ENCODE measurements around the gene AK9.

DNA sequence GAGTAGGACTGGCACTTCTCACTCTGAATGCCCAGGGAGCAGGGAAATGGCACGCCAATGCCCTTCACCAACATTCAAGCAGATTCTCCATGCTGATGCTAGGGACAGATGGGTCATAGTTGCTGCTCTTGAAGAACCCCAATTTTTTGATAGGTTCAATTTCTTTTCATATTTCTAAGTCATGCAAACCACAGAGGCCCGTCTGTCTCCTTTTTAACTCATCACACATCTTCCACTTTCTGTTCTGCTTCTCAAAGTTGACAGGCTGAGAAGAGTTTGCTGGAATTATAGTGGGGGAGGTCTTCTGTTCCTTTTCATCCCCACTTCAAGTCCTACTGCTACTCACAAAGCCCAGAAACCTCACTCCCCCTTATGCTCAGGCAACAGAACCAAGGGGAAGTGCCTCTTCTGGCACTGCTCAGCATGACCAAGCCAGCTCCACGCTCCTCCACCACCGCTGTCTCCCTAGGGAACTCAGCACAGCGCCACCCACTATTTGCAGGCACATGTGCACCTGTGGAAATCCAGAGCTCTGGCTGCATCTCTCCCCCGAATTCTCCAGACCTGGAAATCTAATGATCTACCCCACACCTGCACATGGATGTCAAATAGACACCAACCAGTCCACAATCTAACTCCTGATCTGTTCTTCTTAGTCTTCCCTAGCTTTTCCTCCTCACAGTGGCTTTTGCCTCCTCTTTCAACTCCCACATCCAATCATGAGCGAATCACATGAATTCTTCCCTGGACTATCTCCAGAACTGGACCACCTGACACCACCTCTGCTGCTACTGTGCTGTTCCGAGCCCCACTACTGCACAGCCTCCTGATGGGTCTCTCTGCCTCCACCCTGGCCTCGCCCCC is 218.6 kb downstream of the AK9 start:
- TF ChIP-seq POLR2AphosphoS5 (IDR thresholded peaks at IDR 0.05; ENCODE audit: low read depth, low read length) (no peak), SIN3A (IDR thresholded peaks at IDR 0.05; ENCODE audit: borderline replicate concordance, insufficient read depth, low read length) (no peak), TAF1 (IDR thresholded peaks at IDR 0.05; ENCODE audit: borderline replicate concordance, insufficient read depth, low read length) (no peak), FOXP2 (optimal IDR thresholded peaks at IDR 0.05; ENCODE audit: borderline replicate concordance, extremely low read depth, extremely low read length, insufficient read depth) (no peak)
- TF ChIP-seq, protein P1, sequence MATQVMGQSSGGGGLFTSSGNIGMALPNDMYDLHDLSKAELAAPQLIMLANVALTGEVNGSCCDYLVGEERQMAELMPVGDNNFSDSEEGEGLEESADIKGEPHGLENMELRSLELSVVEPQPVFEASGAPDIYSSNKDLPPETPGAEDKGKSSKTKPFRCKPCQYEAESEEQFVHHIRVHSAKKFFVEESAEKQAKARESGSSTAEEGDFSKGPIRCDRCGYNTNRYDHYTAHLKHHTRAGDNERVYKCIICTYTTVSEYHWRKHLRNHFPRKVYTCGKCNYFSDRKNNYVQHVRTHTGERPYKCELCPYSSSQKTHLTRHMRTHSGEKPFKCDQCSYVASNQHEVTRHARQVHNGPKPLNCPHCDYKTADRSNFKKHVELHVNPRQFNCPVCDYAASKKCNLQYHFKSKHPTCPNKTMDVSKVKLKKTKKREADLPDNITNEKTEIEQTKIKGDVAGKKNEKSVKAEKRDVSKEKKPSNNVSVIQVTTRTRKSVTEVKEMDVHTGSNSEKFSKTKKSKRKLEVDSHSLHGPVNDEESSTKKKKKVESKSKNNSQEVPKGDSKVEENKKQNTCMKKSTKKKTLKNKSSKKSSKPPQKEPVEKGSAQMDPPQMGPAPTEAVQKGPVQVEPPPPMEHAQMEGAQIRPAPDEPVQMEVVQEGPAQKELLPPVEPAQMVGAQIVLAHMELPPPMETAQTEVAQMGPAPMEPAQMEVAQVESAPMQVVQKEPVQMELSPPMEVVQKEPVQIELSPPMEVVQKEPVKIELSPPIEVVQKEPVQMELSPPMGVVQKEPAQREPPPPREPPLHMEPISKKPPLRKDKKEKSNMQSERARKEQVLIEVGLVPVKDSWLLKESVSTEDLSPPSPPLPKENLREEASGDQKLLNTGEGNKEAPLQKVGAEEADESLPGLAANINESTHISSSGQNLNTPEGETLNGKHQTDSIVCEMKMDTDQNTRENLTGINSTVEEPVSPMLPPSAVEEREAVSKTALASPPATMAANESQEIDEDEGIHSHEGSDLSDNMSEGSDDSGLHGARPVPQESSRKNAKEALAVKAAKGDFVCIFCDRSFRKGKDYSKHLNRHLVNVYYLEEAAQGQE (IDR thresholded peaks at IDR 0.05; ENCODE audit: insufficient read depth in 1 of 2, low read depth in 2 of 2, low read length in 2 of 2), result no peak
